GM19099 (cell line): ENCODE results near the gene MXRA7.

Source experiments
- POLR2A ChIP-seq: IDR thresholded peaks from 3 replicates; pipeline ENCODE4 v1.6.1; 2011; ENCODE audit warnings: low read depth; ENCODE audit not compliant: insufficient read length; ENCODE audit errors: extremely low read depth

The MXRA7 gene

GRCh38 chr17:76737676-76738467 lies 27.1 kb upstream of the MXRA7 start, which contains the start of gene MFSD11:
Gene MFSD11 (plus strand): TSS chr17:76738119. CDS start chr17:76738353, 234 bp downstream.
- no peak for TF ChIP-seq POLR2A

DNA sequence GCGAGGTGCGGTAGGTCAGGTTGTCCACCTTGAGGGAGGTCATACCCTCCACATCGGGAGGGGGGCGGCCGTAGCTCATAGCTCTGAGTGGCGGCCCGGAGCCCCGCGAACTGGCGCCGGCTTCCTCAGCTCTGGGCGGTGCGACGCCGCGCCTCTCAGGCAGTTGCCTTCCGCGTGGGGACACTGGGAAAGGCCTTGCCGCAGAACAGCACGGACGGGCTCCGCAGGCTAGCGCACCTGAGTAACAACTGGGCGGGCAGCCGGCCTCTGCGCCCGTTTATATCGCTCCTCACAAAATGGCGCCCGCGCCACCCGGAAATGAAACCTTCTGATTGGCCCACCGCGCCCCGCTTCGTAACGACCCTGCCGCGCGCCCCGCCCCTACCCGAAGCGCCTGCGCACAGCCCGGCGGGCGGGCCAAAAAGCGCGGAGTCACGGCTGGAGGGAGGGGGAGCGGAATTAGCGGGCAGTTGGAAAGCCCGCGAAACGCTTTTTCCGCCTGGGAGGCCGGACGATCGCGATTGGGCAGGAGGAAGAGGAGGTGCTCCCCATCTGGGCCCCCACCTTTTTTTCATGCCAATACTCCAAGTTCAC lies 26.4 kb upstream of the MXRA7 start, which contains the start of gene SRSF2:
Gene SRSF2 (minus strand): TSS at position 250 of the 594 bp plus-strand sequence. CDS start 171 bp downstream, at position 79.
- TF ChIP-seq POLR2A = peak; percentile 100

GRCh38 chr17:76736349-76737081 lies 25.8 kb upstream of the MXRA7 start:
- TF ChIP-seq POLR2A = peak; percentile 47

- TF ChIP-seq POLR2A = no peak
These were observed 25.0 kb upstream of the MXRA7 start for GRCh38 chr17:76735586-76736348.

GRCh38 chr17:76735006-76735405 lies 24.2 kb upstream of the MXRA7 start:
- TF ChIP-seq POLR2A = no peak

DNA sequence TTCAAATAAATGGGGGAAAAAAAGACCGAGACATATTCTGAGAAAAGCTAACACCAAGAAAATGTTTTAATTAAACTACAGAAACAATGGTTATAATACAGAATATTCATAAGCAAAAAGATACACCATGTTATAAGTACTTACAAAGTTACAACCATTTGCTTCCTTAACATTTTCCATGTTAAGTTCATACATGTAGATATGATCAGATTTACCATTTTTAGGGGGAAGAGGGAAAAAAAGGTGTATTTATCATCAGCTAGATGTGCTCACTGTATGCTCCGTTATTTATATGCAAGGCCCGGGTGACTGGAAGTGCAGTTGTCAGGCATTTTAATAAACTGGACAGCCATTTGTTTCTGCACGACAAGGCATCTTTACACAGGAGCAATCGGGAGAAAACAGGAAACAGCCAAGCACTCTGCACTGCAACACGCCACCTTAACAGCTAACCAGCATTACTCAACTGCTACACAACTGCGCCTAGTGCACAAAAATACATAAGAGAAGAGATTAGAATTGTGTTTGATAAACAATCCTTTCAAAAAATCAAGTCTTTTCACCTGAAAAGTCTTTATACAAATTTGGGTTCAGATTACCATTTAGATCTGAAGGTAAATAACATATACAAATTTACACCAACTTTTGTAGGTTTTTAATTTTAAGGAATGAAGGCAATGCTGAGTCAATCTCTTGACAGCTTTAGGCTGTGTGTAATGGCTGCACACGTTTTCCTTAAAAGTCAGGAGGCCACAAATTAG lies 23.5 kb upstream of the MXRA7 start:
- TF ChIP-seq POLR2A = peak; percentile 14

DNA sequence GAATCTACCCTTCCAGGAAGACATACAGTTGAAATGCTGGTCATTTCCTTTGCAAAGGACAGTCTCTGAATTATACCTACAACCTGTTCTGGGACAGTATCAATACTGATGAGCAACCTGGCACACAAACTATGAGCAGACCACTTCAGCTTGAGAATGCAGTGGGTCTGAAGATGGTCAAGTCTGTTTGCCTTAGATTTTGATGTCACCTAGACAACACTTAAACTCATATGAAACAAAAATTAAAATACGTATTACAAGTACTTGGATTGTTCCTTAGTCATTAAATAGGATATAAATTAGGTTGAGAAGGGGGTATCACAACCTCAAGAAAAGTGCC lies 22.8 kb upstream of the MXRA7 start:
- no peak for TF ChIP-seq POLR2A

DNA sequence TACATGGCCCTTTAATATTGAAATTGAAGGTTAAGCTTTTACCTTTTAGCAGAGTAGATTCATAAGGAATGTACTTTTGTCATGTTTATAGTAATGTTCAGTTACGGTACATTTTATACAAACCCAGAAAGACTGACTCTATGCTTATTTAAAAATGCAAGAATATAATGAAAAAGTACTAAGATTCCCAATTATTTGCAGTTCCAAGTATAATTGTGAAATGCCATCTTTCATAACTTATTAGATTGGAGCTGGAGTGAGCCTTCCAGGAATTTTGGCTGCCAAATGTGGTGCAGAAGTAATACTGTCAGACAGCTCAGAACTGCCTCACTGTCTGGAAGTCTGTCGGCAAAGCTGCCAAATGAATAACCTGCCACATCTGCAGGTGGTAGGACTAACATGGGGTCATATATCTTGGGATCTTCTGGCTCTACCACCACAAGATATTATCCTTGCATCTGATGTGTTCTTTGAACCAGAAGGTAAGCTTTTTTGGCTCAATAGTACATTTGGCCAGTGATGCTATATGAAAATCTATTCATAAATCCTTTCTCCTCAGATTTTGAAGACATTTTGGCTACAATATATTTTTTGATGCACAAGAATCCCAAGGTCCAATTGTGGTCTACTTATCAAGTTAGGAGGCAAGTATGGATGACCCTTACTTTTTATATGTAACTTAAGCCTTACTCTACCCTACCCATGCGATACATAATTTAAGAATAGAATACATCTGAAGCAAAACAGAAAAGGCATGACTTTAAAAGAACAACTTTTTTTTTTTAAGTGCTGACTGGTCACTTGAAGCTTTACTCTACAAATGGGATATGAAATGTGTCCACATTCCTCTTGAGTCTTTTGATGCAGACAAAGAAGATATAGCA lies 22.2 kb upstream of the MXRA7 start:
- peak; percentile 21 for TF ChIP-seq POLR2A

- peak; percentile 4 for TF ChIP-seq POLR2A
These were observed 21.3 kb upstream of the MXRA7 start for GRCh38 chr17:76731800-76732733.

- TF ChIP-seq POLR2A = no peak
These were observed 17.1 kb upstream of the MXRA7 start for GRCh38 chr17:76727745-76728456.
